C4-2B (cell line): Measurements from ENCODE around the gene NAT16.

Experiments used
- H3K27ac ChIP-seq: fragments of 450-650 bp; 2 replicates; pipeline ENCODE4 v1.5.1; 2017
- CTCF ChIP-seq: fragments of 450-650 bp; conservative IDR thresholded peaks from 2 replicates; pipeline ENCODE4 v1.5.1; 2017; ENCODE audit warnings: mild to moderate bottlenecking
- ZFX ChIP-seq: fragments of 450-650 bp; IDR thresholded peaks from 2 replicates; pipeline ENCODE4 v1.6.1; 2017

NAT16 gene

DNA sequence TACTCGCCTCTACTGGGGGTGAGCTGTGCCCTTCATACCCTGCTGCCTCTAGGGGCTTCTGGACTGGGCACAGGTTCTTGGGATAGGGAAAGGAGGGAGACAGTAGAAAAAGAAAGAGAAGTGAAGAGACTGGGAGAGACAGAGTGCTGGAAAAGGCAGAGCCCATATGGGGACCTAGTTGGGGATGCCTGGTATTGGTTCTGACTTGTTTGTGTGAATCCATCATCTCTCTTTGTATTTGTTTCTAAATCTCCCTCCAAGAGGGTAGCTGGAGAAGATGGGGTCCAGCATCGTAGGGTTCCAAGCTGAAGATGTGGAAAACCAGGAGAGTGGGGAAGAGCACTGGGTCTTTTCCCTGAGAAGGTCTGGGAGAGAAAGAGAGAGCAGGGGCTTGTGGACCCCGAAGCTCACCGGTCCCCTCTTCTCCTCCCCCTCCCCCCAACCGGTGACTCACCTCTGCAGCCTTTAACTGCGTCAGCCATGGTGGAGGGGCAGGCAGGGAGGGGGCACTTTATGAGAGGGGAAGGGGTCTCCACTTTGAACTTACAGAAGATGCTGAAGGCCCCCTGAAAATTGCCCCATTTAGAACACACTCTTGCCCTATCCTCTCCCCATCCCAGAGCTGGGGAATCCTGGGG lies 11.6 kb downstream of the NAT16 start:
- no peak for TF ChIP-seq ZFX
- no peak for TF ChIP-seq CTCF
- no peak overlapping the region for H3K27ac ChIP-seq

DNA sequence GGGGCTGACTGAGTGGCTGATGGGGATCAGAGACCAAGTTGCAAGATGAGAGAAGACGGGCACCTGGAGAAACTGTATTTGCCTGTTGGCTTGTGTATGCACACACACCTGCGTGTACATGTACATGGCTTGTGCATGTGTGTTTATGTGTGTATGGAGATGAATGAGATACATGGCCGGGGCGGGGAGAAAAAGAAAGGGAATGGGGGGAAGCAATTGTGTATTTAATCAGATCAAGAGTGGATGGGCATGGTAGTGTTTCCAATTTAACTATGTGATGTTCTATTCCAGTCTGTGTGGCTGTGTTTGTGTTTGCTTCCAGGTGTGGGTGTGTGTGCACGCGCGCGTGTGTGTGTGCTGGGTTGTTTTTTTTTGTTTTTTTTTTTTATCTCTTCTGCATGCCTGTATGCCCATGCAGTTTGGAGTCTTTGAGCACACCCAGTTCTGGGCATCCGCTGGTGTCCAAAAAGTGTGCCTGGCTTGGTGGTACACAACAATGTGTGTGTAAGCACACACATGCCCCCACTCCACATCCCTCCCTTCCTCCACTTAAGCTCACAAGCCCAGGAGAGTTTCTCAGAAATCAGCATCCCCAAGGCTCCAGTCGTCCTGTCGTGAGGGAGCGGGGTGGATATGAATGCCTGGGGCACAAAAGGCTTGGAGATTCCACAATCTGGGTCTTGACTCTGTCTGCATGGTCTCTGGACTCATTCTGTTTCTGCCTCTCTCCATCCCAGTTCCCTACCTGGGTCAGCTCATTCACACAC lies 12.3 kb downstream of the NAT16 start:
- TF ChIP-seq ZFX = no peak
- TF ChIP-seq CTCF = no peak
- no peak overlapping the region for H3K27ac ChIP-seq

GRCh38 chr7:101166909-101167644 lies 13.0 kb downstream of the NAT16 start:
- TF ChIP-seq ZFX (no peak), CTCF (no peak)

DNA sequence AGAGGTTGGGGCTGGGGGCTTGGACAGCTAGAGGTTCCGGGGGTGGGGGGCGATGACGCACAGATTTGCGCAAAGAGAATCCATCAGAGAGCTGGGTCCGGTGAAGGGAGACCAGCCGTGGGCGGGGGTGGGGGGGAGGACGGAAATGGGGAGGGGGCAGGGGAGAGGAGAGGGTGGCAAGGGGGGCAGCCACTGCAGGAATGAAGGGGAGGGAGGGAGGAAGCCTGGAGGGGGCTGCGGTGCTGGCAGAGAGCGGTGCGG lies 13.5 kb downstream of the NAT16 start:
- no peak overlapping the region for H3K27ac ChIP-seq

More at GRCh38 chr7:101166909-101167644, 13.0 kb downstream of the NAT16 start:
- H3K27ac ChIP-seq = no peak overlapping the region

GRCh38 chr7:101165958-101166647 lies 14.0 kb downstream of the NAT16 start:
- H3K27ac ChIP-seq = no peak overlapping the region
- no peak for TF ChIP-seq CTCF
- no peak for TF ChIP-seq ZFX

More for the DNA sequence above, 13.5 kb downstream of the NAT16 start:
- TF ChIP-seq ZFX (no peak), CTCF (no peak)

DNA sequence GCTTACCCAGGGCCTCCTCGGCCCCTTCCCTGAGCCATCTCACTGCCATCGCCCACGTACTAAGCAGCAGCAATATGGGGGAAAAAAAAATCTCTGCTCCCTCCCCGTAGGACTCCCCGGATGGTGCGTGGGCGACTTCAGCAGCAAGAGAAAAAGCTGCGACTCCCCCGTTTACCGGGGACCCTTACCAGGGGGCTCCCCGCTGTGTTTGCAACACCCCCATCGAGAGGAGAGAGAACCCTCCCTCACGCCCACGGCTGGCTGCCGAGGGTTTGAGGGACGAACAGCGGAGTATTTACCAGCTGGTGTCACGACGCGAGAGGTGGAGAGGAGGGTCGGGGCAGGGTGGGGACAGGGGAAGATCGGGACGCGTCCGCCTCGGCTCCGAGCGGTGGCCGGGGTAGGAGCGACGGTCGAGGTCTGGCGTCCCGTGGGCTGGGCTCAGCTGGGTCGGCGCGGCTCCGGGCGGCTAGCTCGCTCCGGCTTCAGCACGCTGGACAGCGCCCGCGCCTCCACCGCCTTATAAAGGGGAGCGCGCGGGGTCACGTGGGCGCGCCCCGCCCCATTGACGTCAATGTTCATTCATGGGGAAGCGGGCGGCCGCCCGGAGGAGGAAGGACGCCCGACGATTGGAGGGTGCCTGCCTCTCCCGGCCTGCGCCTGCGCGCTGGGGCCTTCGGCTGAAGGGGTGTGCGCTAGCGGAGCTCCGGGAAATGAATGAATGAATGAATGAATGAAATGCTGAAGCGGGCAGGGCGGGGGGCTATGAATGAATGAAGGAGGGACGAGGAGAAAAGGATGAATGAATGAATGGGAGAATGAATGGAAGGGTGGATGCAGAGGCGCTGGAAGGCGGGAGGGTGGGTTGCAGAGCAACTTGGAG lies 14.8 kb downstream of the NAT16 start, which contains the start of gene VGF:
VGF (minus strand) TSS at position 495 of the 883 bp plus-strand sequence. CDS start 726 bp downstream, outside the sequence.
- peak within 1 kb of the TSS; percentile 80 for H3K27ac ChIP-seq
- TF ChIP-seq ZFX (no peak), CTCF (no peak)
